ENCODE measurements around the gene PERM1. TPM values are rescaled to one million over a fixed set of nuclear protein-coding genes. Genes with fewer than 3 reads are reported as not detected.

PERM1 gene
- total and polyA plus RNA-seq, 9 of the 15 experiments (the other 6 are each of a cell fraction or from before 2014, with no cell fraction given) = not detected

DNA sequence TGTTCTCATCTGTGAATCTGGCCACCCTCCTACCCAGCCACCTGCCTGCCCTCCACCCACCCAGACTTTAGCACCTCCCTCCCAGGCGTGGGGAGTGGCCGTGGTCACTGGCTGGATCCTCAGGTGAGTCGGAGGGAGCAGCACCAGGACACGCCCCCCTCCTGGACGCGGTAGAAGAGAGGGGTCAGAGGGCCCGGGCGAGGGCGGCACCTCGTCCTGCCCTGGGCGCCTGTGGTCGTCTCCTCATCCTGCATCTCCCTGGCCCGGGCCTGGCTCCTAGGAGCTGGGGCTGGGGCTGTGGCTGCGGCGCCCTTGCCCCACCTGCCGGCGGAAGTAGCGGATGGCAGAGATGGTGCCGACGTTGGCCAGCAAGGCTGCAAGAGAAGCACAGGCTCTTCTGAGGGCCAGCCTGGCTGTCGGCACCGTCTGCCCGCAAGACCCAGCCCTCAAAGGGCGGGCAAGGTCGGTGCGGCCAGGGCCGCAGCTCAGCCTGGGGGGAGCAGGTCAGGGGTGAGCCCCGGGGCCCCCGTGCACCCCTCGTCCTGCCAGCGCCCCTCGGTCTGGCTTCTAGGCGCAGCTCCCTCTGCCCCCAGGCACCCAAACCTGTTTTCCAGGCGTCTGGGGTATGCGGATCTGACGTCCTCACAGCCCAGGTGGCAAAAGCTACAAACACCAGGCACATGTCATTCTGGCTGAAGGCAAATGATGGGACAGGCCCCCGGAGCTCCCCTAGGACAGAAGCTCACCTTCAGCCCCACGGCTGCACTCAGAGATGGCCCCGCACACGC, 5.8 kb downstream of the PERM1 start (continued):
- TF ChIP-seq, protein P1, sequence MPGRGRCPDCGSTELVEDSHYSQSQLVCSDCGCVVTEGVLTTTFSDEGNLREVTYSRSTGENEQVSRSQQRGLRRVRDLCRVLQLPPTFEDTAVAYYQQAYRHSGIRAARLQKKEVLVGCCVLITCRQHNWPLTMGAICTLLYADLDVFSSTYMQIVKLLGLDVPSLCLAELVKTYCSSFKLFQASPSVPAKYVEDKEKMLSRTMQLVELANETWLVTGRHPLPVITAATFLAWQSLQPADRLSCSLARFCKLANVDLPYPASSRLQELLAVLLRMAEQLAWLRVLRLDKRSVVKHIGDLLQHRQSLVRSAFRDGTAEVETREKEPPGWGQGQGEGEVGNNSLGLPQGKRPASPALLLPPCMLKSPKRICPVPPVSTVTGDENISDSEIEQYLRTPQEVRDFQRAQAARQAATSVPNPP (IDR thresholded peaks at IDR 0.05; ENCODE audit: borderline replicate concordance, insufficient read depth, insufficient read length) = no peak
- TF ChIP-seq, protein P2, sequence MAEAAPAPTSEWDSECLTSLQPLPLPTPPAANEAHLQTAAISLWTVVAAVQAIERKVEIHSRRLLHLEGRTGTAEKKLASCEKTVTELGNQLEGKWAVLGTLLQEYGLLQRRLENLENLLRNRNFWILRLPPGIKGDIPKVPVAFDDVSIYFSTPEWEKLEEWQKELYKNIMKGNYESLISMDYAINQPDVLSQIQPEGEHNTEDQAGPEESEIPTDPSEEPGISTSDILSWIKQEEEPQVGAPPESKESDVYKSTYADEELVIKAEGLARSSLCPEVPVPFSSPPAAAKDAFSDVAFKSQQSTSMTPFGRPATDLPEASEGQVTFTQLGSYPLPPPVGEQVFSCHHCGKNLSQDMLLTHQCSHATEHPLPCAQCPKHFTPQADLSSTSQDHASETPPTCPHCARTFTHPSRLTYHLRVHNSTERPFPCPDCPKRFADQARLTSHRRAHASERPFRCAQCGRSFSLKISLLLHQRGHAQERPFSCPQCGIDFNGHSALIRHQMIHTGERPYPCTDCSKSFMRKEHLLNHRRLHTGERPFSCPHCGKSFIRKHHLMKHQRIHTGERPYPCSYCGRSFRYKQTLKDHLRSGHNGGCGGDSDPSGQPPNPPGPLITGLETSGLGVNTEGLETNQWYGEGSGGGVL (CRISPR knock-in tag; IDR thresholded peaks at IDR 0.05) = no peak
- TF ChIP-seq NR3C1 (CRISPR knock-in tag; IDR thresholded peaks at IDR 0.05) (no peak), SREBF2 (CRISPR knock-in tag; IDR thresholded peaks at IDR 0.05) (no peak), NELFE (IDR thresholded peaks at IDR 0.05; ENCODE audit: insufficient read depth, insufficient read length) (no peak), MTA1 (IDR thresholded peaks at IDR 0.05; ENCODE audit: borderline replicate concordance) (no peak), ZNF253 (CRISPR knock-in tag; conservative IDR thresholded peaks at IDR 0.05) (no peak), TCFL5 (CRISPR knock-in tag; conservative IDR thresholded peaks at IDR 0.05) (no peak), CHD4 (IDR thresholded peaks at IDR 0.05; ENCODE audit: insufficient read depth, insufficient replicate concordance, low read depth, low read length, poor library complexity, severe bottlenecking) (no peak), ATF1 (CRISPR knock-in tag; IDR thresholded peaks at IDR 0.05) (no peak), ATF1 (tag; IDR thresholded peaks at IDR 0.05) (peak; percentile 35), LARP7 (IDR thresholded peaks at IDR 0.05) (no peak), MEF2D (tag; conservative IDR thresholded peaks at IDR 0.05; ENCODE audit: low read depth) (no peak), NFIX (CRISPR knock-in tag; IDR thresholded peaks at IDR 0.05; ENCODE audit: low read depth) (no peak)
- TF ChIP-seq, protein P3, sequence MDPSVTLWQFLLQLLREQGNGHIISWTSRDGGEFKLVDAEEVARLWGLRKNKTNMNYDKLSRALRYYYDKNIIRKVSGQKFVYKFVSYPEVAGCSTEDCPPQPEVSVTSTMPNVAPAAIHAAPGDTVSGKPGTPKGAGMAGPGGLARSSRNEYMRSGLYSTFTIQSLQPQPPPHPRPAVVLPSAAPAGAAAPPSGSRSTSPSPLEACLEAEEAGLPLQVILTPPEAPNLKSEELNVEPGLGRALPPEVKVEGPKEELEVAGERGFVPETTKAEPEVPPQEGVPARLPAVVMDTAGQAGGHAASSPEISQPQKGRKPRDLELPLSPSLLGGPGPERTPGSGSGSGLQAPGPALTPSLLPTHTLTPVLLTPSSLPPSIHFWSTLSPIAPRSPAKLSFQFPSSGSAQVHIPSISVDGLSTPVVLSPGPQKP (CRISPR knock-in tag; IDR thresholded peaks at IDR 0.05) = no peak
- TF ChIP-seq, protein P4, sequence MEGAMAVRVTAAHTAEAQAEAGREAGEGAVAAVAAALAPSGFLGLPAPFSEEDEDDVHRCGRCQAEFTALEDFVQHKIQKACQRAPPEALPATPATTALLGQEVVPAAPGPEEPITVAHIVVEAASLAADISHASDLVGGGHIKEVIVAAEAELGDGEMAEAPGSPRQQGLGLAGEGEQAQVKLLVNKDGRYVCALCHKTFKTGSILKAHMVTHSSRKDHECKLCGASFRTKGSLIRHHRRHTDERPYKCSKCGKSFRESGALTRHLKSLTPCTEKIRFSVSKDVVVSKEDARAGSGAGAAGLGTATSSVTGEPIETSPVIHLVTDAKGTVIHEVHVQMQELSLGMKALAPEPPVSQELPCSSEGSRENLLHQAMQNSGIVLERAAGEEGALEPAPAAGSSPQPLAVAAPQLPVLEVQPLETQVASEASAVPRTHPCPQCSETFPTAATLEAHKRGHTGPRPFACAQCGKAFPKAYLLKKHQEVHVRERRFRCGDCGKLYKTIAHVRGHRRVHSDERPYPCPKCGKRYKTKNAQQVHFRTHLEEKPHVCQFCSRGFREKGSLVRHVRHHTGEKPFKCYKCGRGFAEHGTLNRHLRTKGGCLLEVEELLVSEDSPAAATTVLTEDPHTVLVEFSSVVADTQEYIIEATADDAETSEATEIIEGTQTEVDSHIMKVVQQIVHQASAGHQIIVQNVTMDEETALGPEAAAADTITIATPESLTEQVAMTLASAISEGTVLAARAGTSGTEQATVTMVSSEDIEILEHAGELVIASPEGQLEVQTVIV (CRISPR knock-in tag; IDR thresholded peaks at IDR 0.05; ENCODE audit: borderline replicate concordance) = no peak
- TF ChIP-seq, protein P5, sequence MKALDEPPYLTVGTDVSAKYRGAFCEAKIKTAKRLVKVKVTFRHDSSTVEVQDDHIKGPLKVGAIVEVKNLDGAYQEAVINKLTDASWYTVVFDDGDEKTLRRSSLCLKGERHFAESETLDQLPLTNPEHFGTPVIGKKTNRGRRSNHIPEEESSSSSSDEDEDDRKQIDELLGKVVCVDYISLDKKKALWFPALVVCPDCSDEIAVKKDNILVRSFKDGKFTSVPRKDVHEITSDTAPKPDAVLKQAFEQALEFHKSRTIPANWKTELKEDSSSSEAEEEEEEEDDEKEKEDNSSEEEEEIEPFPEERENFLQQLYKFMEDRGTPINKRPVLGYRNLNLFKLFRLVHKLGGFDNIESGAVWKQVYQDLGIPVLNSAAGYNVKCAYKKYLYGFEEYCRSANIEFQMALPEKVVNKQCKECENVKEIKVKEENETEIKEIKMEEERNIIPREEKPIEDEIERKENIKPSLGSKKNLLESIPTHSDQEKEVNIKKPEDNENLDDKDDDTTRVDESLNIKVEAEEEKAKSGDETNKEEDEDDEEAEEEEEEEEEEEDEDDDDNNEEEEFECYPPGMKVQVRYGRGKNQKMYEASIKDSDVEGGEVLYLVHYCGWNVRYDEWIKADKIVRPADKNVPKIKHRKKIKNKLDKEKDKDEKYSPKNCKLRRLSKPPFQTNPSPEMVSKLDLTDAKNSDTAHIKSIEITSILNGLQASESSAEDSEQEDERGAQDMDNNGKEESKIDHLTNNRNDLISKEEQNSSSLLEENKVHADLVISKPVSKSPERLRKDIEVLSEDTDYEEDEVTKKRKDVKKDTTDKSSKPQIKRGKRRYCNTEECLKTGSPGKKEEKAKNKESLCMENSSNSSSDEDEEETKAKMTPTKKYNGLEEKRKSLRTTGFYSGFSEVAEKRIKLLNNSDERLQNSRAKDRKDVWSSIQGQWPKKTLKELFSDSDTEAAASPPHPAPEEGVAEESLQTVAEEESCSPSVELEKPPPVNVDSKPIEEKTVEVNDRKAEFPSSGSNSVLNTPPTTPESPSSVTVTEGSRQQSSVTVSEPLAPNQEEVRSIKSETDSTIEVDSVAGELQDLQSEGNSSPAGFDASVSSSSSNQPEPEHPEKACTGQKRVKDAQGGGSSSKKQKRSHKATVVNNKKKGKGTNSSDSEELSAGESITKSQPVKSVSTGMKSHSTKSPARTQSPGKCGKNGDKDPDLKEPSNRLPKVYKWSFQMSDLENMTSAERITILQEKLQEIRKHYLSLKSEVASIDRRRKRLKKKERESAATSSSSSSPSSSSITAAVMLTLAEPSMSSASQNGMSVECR (CRISPR knock-in tag; IDR thresholded peaks at IDR 0.05) = peak; percentile 49; the same call in 1 of the 2 replicates

All from K562 (cell line).